Superior temporal gyrus (tissue), 1 donor: ENCODE measurements around the gene LYRM4.
"Not testable (repeated sequence)": the region's sequence is repeated elsewhere in the genome, so short reads cannot be mapped to it uniquely, and the experiment has no call there.

Source experiments
- DNase-seq: peaks from one replicate; pipeline ENCODE4 v3.0.0-alpha.2; 2016; ENCODE audit errors: extremely low spot score

The LYRM4 gene

GRCh38 chr6:5081182-5081581, 179.6 kb downstream of the LYRM4 start:
- no peak for DNase-seq

DNA sequence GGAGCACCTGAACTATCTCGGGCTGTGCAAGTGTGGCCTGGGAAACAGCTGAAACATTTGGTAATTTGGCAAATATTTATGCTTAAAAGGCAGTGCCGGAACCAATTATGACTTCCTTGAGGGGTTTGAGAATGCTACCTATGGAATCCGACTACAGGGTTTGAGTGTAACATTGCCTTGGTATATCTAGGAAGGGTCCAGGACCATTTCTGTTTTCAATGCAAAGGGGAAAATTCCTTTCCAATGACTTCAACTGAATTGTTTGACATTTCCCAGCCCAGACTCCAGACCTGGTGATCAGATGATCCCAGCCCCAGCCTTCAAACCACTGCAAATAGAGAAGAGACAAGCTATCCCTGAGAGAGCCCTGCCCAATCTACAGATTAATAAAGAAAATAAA, 180.2 kb downstream of the LYRM4 start:
- DNase-seq = no peak

DNA sequence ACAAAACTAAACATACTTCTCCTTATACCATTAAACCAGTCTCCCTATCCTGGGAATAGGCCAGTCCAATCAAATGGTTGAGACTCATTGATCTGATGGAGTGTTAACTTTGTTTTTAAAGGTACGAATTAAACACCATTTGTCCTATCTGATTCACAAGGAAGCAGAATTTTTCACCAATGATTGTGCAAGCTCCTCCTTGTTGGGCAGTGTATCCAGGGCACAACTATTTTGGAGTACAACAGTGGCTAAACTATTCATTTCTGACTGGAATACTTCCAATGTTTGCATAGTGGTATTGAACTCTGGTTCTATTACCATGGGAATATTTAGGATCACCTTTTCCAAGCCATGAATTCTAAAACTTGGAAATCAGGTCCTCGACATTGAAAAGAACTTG, 181.1 kb downstream of the LYRM4 start:
- DNase-seq = no peak

GRCh38 chr6:5078121-5078669, 182.6 kb downstream of the LYRM4 start:
- DNase-seq = no peak

DNA sequence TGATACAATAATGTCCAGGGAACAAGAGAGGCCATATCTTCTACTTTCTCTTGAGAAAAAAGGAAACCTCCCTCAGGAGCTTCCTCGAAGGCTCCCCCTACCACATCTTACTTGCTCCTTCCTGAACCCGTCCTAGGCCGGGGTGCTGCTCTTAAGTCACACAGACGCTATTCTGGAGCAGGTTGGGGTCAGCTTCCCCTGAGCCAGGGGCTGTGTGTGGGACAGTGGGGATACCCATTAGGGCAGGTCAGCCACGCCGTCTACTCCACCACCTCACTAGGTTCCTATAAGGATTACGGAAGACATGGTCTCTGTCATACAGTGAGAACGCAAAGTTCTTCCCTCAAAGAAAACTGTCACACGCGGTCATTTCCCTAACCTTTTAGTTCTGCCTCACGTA, 183.8 kb downstream of the LYRM4 start:
- no peak for DNase-seq

- DNase-seq = no peak
Observed at GRCh38 chr6:5073992-5074391, 186.8 kb downstream of the LYRM4 start.

- DNase-seq = no peak
Observed at GRCh38 chr6:5072440-5072839, 188.3 kb downstream of the LYRM4 start.

DNA sequence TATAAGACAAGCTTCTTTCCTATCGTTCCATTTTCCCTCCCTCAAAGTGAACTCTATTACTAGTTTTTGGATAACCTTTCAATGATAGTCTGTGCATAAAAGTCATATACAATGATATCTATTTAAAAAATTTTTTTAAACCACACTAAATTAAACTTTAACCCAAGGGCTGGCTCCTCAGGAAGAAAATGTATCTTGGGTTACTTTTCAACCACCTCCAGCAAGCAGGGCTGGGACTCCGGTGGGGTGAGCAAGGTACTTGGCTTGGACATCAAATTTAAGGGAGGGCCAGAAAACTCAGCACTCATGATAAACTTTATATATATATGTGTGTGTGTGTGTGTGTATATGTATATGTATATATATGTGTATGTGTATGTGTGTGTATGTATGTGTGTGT, 189.5 kb downstream of the LYRM4 start:
- no peak for DNase-seq

- no peak for DNase-seq
Observed at GRCh38 chr6:5068153-5068751, 192.5 kb downstream of the LYRM4 start.

DNA sequence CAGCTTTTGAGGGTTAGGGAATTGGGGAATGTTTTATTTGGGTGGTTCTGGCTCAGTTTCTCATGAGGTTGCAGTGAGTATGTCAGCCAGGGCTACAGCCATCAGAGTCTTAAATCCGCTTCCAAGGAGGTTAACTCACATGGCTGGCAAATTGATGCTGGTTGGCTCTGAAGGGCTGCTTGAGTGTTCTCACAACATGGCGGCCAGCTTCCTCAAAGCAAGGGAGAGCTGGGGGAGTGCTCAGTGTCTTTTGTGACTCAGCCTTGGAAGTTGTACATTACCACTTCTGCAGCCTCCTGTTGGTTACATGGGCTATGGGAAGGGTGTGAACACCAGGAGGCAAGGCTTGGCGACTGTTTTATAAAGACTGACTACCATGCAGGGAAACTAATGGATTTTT, 193.4 kb downstream of the LYRM4 start:
- no peak for DNase-seq

GRCh38 chr6:5066456-5067093, 194.2 kb downstream of the LYRM4 start:
- DNase-seq = no peak

DNA sequence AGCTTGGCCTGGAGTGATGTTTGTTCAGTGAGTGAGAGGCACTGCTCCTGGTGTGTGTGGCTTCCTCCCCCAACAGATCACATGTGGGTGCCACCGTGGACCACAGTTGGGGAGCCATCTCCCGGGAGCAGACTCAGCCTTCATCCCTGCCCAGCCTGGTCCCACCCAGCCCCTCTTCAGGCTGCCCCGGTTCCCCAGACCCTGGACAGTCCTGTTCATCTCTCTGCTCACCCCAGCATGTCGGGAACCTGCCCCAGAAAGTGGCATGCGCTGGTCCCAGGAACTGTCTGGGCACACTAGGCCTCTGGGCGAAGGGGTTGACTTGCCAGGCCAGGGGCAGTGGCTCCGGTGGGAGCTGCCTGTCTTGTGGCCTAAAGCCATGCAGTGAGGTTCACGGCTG, 197.1 kb downstream of the LYRM4 start:
- no peak for DNase-seq

- DNase-seq = no peak
Observed at GRCh38 chr6:5061152-5061551, 199.6 kb downstream of the LYRM4 start.

- not testable (repeated sequence) for DNase-seq
Observed at GRCh38 chr6:5060439-5060838, 200.3 kb downstream of the LYRM4 start.

- no peak for DNase-seq
Observed at GRCh38 chr6:5059036-5059896, 201.5 kb downstream of the LYRM4 start.
